Measurements from ENCODE around the gene PSAP.

GRCh38 chr10:71815515-71816130 is 35.4 kb downstream of the PSAP start:
- TF ChIP-seq CTCF (IDR thresholded peaks at IDR 0.05; ENCODE audit: insufficient read depth, low read length, poor library complexity, severe bottlenecking) (no peak), EZH2phosphoT487 (conservative IDR thresholded peaks at IDR 0.05; ENCODE audit: low read length) (no peak)

Data from SU-DHL-6 (cell line).